H1 (cell line): ENCODE results near the gene SGSM1. TPM values are rescaled to one million over a fixed set of nuclear protein-coding genes. Genes with fewer than 3 reads are reported as not detected.

Experiments
- CHD1 ChIP-seq: IDR thresholded peaks from 2 replicates; pipeline ENCODE4 v1.6.1; 2012; ENCODE audit warnings: low read depth, low read length, improper control_type of control experiment
- CHD7 ChIP-seq: fragments of 300-600 bp; sonication (generic); IDR thresholded peaks from 2 replicates; pipeline ENCODE4 v1.7.1; 2012; ENCODE audit warnings: low read length, moderate library complexity, mild to moderate bottlenecking, inconsistent platforms; ENCODE audit not compliant: insufficient replicate concordance
- GABPA ChIP-seq: IDR thresholded peaks from 2 replicates; pipeline ENCODE4 v1.6.1; 2011; ENCODE audit warnings: mild to moderate bottlenecking, low read length, moderate library complexity, borderline replicate concordance; ENCODE audit not compliant: insufficient read depth
- KDM4A ChIP-seq: IDR thresholded peaks from one replicate; pipeline ENCODE4 v1.7.1; 2012; ENCODE audit warnings: low read depth, mild to moderate bottlenecking, moderate library complexity, low read length, inconsistent platforms; ENCODE audit not compliant: severe bottlenecking
- MAX ChIP-seq: IDR thresholded peaks from 2 replicates; pipeline ENCODE4 v1.6.1; 2012; ENCODE audit warnings: inconsistent platforms
- POLR2A ChIP-seq, 2 experiments: IDR thresholded peaks; 1 replicate in 1 of 2; 2 replicates in 1 of 2; pipeline ENCODE4 v1.6.1; 2011; ENCODE audit warnings: low read depth in 2 of 2, low read length in 2 of 2, mild to moderate bottlenecking in 2 of 2; ENCODE audit errors: control extremely low read depth in 1 of 2
- POLR2AphosphoS5 ChIP-seq: IDR thresholded peaks from 2 replicates; pipeline ENCODE4 v1.6.1; 2011; ENCODE audit warnings: low read depth, low read length
- RFX5 ChIP-seq: IDR thresholded peaks from 2 replicates; pipeline ENCODE4 v1.6.1; 2011; ENCODE audit warnings: low read depth, low read length, improper control_type of control experiment, borderline replicate concordance
- TAF1 ChIP-seq: IDR thresholded peaks from 2 replicates; pipeline ENCODE4 v1.6.1; 2011; ENCODE audit warnings: mild to moderate bottlenecking, low read depth, low read length
- polyA plus RNA-seq, 7 experiments: library from polyadenylated mRNA; depleted of rRNA in 3 of 7; stranded (reverse) in 5 of 7; unstranded in 2 of 7; fragments of >200 nt in 5 of 7; fragments of 200-250 nt in 2 of 7; gene quantifications; 1 replicate in 5 of 7; 2 replicates in 1 of 7; 4 replicates in 1 of 7; pipeline versions ENCODE4 v1.2.1 to v1.2.3, GENCODE V29; 2011 to 2013; ENCODE audit warnings: missing spikeins in 2 of 7, mixed read lengths in 2 of 7
- total RNA-seq: library from RNA; stranded (reverse); fragmentation: NEBNext Ultra II Directional; extraction: Animal tissue kit (Norgen Biotek cat#: 25700); gene quantifications from 2 replicates; pipeline ENCODE4 v1.2.1, GENCODE V29; 2021

The SGSM1 gene
- total and polyA plus RNA-seq, 2 of the 8 experiments (the other 6 are each of a cell fraction or from before 2014, with no cell fraction given) = 2.8 to 5.2 TPM

GRCh38 chr22:24951942-24952836, 146.2 kb downstream of the SGSM1 start, which contains the start of gene KIAA1671 (continued):
- TF ChIP-seq CHD7 (no peak), POLR2A (IDR thresholded peaks at IDR 0.05; ENCODE audit: control extremely low read depth in 1 of 2, low read depth in 2 of 2, low read length in 2 of 2) (no peak), GABPA (no peak), KDM4A (peak; percentile 22), CHD1 (no peak), MAX (peak; percentile 72), POLR2AphosphoS5 (peak; percentile 18; the same call in 1 of the 2 replicates), RFX5 (no peak), TAF1 (peak; percentile 47; the same call in 1 of the 2 replicates)
